NCI-H82 (cell line): ENCODE measurements around the gene HSPB2.
"Not testable (repeated sequence)": the region's sequence is repeated elsewhere in the genome, so short reads cannot be mapped to it uniquely, and the experiment has no call there.

ENCODE experiments used
- DNase-seq: peaks from one replicate; lab custom pipeline; 2025; lab: John Stamatoyannopoulos, UW

HSPB2 gene

GRCh38 chr11:111912535-111912934 is at the start of gene HSPB2:
Gene HSPB2 (plus strand): TSS chr11:111912734. CDS start chr11:111912830, 96 bp downstream.
- DNase-seq = no peak

GRCh38 chr11:111870113-111870512 is 42.4 kb upstream of the HSPB2 start:
- no peak for DNase-seq

GRCh38 chr11:111870522-111870885 is 42.0 kb upstream of the HSPB2 start:
- DNase-seq = no peak

GRCh38 chr11:111870886-111871692 is 41.4 kb upstream of the HSPB2 start, which contains the start of gene ALG9:
Gene ALG9 (minus strand): TSS chr11:111871581. CDS start chr11:111871482, 99 bp downstream.
- DNase-seq = peak; percentile 79

- peak; percentile 4 for DNase-seq
Measured at GRCh38 chr11:111871693-111872161, 40.8 kb upstream of the HSPB2 start.

GRCh38 chr11:111878385-111878848 is 34.1 kb upstream of the HSPB2 start:
- peak; percentile 55 for DNase-seq

GRCh38 chr11:111878849-111879636 is 33.5 kb upstream of the HSPB2 start, which contains the start of the genes CFAP68 and FDXACB1:
Gene CFAP68 (plus strand): TSS chr11:111879541. CDS start chr11:111879561, 20 bp downstream.
Gene FDXACB1 (minus strand): TSS chr11:111879165. CDS start chr11:111879132, 33 bp downstream.
- DNase-seq = peak; percentile 98

GRCh38 chr11:111879637-111879960 is 32.9 kb upstream of the HSPB2 start:
- DNase-seq = no peak

GRCh38 chr11:111882202-111882601 is 30.3 kb upstream of the HSPB2 start:
- no peak for DNase-seq

- DNase-seq = not testable (repeated sequence)
Measured at GRCh38 chr11:111885053-111885452, 27.5 kb upstream of the HSPB2 start.

GRCh38 chr11:111886032-111886431 is 26.5 kb upstream of the HSPB2 start:
- DNase-seq = no peak

GRCh38 chr11:111886844-111887243 is 25.7 kb upstream of the HSPB2 start:
- no peak for DNase-seq

- no peak for DNase-seq
Measured at GRCh38 chr11:111905411-111905810, 7.1 kb upstream of the HSPB2 start.

- DNase-seq = no peak
Measured at GRCh38 chr11:111906680-111907079, 5.9 kb upstream of the HSPB2 start.

GRCh38 chr11:111908639-111909305 is 3.8 kb upstream of the HSPB2 start:
- DNase-seq = no peak

- peak; percentile 59 for DNase-seq
Measured at GRCh38 chr11:111909378-111909777, 3.2 kb upstream of the HSPB2 start.

GRCh38 chr11:111910676-111911562 is 1.6 kb upstream of the HSPB2 start:
- DNase-seq = no peak

- DNase-seq = peak; percentile 8
Measured at GRCh38 chr11:111911563-111912401, 752 bp upstream of the HSPB2 start, which contains the start of gene CRYAB. Gene CRYAB (minus strand): TSS chr11:111911770. CDS start chr11:111911724, 46 bp downstream.

GRCh38 chr11:111913031-111913861 is 712 bp downstream of the HSPB2 start:
- no peak for DNase-seq
